Stimulated activated CD4-positive, alpha-beta T cell treated with anti-CD3 and anti-CD28 coated beads, TNF-alpha, amount 100 ng/mL, for 1 hour (primary cell): ENCODE data around the gene ITGB5.

Source experiments
- DNase-seq, 3 donors: peaks; one replicate each; pipeline ENCODE4 v3.0.0-alpha.2; 2020; ENCODE audit warnings: low read depth in 3 of 3, low spot score in 1 of 3

ITGB5 gene

DNA sequence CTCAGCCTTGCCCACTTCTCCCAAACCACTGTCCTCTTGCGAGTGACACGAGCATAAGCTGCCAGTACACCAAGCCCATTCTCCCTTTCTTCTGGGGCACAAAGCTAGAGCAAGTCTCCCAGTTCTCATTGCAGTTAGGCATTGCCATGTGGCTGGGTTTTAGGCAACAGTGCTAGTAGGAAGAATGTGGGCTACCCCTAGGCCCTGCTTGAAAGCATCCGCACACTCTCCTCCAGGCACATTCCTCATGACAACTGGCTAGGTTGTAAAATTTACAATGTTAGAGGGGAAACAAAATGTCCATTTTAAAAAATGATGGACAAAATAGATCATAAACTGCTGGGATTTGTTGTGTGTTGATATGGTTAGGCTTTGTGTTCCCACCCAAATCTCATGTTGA, 19.7 kb downstream of the ITGB5 start:
- DNase-seq, result no peak

DNA sequence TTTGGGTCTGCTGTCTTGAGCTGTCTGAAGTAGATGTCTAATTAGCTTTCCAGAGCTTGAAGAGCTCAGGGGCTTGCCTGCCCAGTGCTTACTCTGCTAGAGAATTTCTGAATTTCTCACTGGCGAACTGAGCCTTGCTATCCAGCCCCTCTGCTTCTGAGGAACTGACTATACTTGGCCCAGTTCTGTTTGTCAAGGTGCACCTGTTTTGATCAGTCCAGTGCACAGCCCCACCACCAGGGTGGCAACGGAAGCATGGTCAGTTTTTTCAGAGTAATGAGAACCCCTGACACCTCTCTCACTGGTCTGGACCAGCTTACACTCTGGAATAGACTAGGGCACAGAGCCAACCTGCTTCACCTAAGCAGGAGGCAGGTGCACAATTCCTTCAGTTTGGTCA, 25.2 kb downstream of the ITGB5 start:
- DNase-seq, result no peak

DNA sequence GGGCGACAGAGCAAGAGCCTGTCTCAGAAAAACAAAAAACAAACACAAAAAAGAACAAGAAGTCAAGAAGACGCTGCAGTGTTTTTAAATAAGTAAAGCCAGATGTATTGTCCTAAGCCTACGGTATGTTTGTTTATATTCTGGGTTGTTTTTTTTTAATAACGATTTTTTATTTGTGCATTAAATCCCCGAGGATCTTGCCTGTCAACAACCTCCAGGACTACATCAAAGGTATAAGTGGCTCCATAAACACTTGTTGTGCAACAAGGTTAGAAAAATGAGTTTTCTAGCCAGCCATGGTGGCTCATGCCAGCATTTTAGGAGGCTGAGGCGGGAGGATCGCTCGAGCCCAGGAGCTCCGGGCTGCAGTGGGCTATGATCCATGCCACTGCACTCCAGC, 26.1 kb downstream of the ITGB5 start:
- DNase-seq, result no peak

DNA sequence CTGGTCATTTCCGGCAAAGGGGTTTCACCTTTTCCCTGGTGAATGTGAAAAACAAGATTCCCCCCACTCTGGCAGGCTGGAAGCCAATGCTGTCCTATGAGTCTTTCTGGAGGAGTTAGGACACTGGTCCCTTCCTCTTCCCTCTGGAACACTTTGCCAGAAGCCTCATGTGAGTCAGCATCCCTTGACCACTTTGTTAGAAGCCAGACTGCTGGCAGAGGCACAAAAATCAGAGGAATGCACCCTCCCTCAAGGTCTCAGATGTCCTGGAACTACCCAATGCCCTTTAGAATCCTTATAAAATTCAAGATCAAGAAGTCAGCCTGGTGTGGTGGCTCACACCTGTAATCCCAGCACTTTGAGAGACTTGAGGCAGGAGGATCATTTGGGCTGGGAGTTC, 26.6 kb downstream of the ITGB5 start:
- DNase-seq, result no peak

DNA sequence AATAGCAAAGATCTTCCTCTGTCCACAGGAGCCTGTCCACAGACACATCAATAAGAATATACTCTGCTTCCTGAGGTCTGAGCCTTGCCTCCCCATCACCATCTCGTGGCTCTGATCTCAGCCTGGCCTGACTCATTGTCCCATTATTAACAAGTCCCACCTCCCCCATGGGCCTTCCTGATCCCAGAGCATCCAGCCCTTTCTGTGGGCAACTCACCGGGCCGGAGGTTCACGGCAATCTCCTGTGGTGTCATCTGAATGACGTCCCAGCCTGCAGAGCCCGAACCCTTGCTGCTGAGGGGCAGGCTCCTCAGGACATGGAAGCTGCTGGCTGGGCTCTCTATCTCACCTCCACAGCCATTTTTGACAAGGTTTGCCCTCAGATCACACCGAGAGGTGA, 28.1 kb downstream of the ITGB5 start:
- no peak for DNase-seq

DNA sequence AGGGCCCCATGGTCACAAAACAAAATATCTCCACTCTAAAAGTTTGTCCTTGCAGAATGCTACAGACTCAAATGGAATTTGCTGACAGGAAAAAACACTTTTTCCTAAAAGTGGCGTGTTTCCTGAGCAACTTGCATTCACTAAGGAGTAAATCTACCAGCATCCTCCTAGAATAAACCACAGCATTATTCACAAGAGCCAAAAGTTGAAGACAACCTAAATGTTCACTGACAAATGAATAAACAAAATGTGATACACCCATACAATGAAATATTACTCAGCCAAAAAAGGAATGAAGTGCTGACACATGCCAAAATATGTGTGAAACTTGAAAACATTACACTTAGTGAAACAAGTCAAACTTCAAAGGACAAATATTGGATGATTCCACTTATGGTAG, 28.9 kb downstream of the ITGB5 start:
- DNase-seq, result no peak

DNA sequence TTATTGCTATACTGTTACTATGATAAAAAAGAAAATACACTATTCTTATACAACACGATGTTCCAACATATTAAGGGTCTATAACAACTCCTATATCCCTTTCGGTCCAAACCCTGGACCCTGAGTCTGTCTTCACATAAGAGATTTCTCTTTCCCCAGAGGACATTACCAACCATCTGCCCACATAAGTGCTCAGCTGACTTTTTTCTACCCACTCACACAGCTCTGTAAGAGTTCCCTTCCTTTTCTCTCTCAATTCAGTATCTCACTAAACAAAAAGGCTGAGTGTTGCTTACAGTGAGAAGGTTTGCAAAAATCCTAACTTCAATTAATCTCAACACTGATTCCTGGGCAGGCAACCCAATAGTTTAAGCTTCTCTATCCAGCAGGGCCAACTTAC, 30.5 kb downstream of the ITGB5 start:
- no peak for DNase-seq

DNA sequence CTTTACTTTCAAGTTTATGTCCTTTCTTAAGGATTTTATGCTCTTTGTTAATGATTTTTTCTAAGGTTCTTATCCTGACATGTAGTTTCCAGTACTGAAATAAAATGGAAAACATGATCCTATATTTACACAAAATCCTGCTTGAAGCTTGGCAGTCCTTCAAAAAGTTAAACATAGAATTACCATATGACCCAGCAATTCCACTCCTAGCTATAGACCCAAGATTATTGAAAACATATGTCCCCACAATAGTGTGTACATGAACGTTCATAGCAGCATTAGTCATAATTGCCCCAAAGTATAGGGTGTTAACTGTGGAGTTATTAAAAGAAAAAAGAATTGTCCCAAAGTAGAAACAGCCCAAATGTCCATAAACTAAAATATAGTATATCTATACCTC, 33.2 kb downstream of the ITGB5 start:
- DNase-seq, result no peak

DNA sequence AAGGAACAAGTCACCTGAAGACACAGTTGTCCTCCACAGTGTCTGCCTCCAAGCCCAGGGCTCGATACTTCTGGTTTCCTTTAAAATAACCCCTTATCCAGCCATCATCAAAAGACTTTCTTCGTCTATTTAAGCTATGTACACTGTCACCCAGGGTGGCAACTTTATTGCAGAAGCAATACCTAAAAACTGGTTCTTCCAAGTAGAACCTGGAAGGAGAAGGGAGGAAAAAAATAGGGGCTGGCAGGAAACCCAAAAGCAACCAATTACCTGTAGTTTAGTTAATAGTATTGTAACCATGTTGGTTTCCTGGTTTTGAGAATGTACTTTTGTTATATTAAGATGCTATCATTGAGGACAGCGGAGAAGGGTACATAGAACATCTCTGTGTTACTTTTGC, 33.7 kb downstream of the ITGB5 start:
- no peak for DNase-seq

DNA sequence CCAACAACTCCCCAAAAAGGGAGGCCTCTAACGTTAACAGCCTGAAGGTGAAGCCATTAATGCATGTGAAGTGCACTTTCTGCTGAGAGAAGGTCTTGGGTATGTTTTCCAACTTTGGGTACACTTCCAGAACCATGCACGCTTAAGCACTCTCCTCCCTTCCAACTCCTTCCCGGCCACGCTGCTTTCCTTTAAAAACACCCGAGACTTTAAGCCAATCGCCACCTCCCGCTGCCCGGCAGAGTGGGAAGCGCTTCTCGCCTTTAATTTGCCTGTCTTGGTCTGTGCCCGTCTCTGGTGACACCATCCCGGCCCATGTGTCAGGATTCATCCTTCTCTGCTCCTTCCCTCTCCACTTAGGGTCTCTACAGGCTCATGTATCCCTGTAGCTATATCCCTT, 35.3 kb downstream of the ITGB5 start:
- no peak for DNase-seq

DNA sequence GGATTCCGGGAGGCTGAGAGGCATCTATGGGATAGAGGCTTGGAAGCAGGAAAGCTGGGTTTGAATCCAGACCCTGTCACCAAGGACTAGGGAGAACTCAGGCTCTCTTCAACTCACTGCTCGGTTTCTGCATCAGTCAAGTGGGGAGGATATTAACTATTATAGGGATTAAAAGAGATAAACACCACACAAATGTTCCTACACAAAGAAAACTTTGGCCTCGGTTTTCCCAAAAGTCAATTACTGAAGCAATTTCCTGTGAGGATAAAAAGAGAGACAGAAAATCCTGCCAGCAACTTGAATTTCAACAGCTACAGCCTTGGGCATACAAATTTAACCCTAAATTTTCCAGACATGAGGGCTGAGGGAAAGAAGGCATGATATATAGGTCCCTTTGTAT, 36.0 kb downstream of the ITGB5 start:
- DNase-seq, result no peak

DNA sequence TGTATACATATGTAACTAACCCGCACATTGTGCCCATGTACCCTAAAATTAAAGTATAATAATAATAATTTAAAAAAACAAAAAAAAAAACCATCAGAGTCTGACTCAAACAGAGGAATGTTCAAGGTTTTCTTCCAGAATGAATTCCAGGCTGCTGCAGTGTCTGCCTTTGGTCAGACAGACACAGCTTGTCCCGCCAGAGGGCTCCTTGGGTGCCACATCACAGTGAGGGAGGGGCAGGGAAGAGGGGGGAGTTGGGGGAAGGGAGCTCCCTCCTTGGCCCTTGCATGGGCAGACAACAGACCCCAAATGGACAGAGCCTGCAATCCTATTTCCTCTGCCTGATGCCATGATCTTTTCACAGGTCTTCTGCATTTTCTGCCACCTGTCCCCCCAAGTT, 36.5 kb downstream of the ITGB5 start:
- DNase-seq, result no peak

DNA sequence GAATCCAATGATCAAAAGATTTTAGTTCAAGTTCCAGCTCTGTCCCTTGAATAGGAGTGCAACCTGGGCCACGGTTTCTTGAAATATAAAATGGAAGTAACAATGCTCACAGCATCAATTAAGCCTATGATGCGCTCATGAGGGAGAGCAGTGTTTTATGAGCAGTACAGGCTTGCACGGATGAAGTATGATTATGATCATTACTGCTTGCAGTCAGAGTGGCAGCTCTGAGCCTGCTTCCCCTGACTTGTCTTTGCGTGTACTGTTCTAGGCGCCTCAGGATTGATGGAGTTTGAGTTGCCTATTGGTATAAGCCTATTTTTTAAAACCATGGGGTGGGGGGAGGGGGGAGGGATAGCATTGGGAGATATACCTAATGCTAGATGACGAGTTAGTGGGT, 37.0 kb downstream of the ITGB5 start:
- no peak for DNase-seq

DNA sequence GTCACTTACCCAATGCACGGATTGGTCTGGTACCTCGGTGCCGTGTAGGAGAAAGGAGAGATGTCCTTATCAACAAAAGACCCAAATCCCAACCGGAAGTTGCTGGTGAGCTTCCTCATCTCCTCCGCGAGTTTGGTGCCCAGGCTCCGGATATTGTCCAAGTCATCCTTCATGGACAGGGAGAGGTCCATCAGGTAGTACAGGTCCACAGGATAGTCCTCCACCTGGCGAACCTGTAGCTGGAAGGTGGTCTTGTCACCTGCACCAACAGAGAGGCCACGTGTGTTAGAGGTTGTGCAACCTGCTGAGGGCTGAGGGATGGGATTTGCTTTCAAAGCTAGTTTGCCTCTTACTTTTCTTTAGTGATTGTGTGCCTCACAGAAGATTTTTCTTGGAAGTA, 38.9 kb downstream of the ITGB5 start:
- DNase-seq, result no peak

DNA sequence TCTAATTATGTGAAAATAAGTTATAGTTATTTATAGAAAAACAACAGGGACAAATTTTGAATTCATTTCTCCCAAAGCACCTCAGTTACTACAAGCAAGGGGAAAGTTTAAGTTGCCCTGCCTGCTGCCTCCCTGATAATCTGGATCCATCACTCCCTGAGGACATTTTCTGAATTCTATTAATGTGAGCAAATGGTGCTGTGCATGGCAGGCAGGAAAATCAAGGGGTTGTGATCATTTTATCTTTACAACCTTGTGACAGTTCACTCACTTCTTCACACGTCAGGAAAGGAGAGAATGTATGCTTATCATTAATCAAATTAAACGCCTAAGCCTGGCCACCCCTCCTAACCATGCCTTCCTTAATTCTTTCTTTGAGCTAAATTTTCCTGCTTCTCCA, 39.3 kb downstream of the ITGB5 start:
- DNase-seq, result no peak

DNA sequence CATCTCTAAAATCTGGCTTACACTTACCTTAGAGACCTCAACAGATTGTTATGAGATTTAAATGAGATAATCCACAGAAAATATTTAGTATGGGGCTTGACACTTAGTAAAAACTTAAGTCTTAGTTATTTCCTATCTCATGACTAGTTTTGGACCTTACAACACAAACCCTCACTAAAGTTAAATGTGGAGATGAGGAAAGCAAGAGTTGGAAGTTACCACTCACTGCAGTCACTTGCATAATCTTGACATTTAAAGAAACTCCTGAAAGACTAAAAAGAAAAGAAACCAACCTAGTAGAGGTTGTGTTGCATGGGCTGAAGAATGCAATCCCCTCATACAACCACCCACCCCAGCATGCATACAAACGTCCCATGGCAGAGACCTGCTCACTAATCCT, 40.1 kb downstream of the ITGB5 start:
- DNase-seq, result no peak

DNA sequence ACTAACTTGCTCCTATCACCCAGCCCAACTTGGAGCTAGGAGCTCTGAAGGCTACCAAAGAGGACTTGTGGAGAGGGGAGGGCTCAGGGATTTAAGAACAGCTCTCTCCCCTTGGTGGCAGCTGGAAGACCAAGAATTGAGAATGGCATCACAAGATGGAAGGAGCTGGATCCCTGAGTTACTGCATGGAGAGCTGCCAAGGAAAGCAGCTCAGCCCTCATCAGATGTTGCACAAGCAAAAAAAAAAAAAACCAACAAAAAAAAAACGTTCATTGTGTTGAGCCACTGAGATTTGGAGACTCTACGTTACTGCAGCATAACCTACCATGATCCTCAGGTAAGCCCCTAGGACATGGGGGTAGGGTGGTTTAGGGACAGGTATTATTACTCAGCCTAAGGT, 41.0 kb downstream of the ITGB5 start:
- no peak for DNase-seq

DNA sequence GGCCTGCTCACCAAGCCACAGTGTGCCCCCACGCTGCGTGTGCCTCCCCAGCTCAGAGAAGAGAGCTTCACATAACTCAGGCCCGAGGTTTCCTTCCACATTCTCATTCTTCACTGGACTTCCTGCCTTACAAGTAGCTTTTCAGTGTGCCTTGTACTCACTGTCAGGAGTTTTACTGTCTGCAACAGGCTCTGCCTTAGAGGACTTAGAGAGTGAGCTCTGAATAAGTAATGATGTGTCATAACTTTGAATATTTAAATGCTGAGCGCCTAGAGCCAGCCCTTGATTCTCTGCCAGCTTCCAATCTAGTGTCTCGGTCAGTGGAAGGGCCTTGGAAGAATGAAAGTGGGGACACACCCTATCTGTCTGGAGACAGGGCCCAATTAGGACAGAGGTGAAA, 41.8 kb downstream of the ITGB5 start:
- DNase-seq, result no peak

DNA sequence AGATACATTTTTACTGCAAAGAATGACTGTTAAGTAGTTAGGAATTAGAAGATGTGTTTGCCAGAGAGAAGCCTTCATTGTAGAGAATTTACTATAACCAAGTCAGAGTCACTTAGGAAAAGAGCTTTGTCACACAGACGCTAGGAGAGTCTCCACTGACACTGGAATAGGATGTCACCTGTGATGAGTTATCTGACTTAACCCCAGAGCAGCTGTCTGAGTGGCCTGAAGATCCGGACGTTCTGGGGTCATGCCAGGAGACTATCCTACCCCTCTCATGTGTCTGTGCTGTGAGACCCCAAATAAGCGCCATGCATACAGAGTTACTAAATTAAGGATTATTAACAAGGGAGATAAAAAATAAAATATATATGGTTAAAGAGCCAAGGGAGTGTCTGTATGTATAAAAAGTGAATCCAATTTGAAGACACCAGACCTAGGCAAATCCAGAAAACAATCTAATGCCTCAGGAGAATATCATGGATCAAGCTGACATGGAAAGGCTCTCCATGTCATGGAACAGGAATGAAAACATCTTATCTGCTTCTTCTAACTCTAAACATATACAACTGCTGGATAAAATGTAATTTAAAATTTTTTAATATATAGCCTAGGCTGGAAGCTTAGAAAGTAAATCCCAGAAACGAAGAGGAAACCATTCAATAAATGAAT, 43.5 kb downstream of the ITGB5 start:
- DNase-seq, result no peak

DNA sequence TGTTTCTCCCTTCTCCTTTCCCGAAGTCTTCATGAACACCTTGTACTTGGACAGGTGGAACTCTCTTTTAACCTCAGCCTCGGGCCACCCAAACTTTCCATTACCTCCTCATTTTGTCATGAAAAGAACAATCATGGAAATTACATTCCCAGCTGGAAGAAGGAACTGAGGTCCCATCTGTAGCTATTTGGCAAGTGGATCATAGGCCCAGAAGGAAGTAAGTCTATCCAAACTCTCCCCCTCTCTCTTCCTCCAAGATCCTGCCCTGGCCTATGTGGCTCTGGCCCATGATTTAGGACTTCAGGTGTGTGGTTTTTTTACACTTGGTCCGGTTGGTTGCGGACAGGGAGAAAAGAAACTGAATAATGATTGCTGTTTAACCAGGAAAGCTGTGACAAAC, 44.1 kb downstream of the ITGB5 start:
- no peak for DNase-seq

DNA sequence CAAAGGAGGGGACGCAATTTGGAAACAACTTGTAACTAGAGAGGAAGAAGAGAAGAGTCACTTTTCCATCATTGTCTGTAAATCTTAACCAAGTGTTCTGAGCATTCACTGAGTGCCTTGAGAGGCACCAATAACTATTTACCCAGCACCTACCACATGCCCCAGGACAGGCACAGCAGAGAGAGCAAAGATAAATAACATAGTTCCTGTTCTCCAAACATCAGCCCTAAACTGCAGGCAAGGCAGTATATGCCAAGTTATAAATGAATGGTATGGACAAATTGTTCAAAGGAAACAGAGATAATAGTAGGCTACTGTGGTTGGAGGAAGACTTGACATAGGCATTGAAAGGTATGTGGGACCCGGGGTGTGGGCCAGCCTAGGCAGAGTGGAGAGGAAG, 45.6 kb downstream of the ITGB5 start:
- no peak for DNase-seq

DNA sequence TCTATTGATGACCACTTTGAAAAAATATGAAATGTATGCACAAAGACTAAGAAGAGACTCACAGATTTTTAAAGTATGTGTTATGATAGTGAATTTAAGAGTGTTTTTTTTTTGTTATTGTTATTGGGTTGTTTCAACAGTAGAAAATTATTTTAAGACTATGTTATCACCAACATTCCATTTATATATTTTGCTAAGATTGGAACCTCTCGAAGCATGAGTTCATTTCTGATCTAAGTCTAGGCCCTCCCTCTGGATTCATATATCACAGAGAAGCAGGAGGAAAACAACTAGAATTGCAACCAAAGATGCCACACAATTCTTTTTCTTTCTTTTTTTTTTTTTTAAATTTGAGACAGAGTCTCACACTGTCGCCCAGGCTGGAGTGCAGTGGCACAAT, 46.8 kb downstream of the ITGB5 start:
- DNase-seq, result no peak

DNA sequence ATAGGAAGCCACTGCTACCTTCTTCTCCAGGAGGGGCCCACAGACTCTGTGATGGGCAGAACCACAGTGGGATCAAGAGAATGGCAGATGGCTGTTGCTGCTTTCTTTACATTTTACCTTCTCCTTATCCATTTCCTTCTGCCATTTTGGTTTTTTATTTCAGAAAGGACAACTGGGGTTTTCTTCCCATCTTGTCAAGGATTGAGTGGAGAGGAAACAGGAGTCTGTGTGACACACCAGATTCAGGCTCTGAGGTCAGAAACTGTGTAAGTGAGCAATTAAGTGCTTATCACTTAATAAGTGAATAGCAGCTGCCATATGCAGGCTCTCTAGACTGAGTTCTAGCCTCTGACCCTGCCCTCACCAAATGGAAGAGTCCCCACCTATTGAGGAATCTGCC, 47.3 kb downstream of the ITGB5 start:
- no peak for DNase-seq

DNA sequence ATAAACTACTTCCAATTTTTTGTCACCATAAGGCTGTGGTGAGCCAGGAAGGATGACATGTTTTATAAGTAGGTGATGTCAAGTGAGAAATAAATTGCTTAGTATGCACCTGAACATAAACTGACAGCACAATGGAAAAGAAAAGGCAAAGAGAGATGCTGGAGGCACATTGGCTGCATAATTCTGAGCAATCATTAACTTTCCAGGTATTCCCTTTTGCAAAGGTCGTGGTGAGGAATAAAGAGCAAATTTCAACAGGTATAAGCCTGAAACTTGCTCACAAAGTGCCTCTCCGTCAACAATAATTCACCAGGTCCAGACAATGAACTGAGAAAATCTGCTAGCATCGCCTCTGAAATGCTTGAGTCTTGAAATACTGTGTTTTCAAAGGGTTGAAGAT, 48.2 kb downstream of the ITGB5 start:
- no peak for DNase-seq
